Head of caudate nucleus (tissue), 42 donors: ENCODE data around the gene OR5B21.
A peak's percentile ranks its signal among the peaks of the same experiment; 100 is the strongest.

Source experiments
- DNase-seq, 42 donors: peaks; one replicate each; pipeline versions ENCODE4 v3.0.0 to v3.0.0-alpha.2; 2020 to 2021; ENCODE audit warnings: mixed read lengths in 7 of 42
- intact Hi-C: fragments of 100-400 bp; cut with DNase I; formaldehyde crosslinking; loops from one replicate; pipeline ENCODE4 v1.15.0; 2022

OR5B21 gene

GRCh38 chr11:58508005-58508404 is at the start of gene OR5B21:
Gene OR5B21 (minus strand): TSS chr11:58508105. CDS start chr11:58508105, 0 bp downstream.
- DNase-seq = no peak
- intact Hi-C loops = no loop called here

GRCh38 chr11:58549644-58550043 is 41.7 kb upstream of the OR5B21 start:
- intact Hi-C loops = no loop called here
- DNase-seq = no peak

- DNase-seq = no peak
Measured at GRCh38 chr11:58546841-58547240, 38.9 kb upstream of the OR5B21 start.

GRCh38 chr11:58531865-58532341 is 24.0 kb upstream of the OR5B21 start:
- intact Hi-C loops = no loop called here
- no peak for DNase-seq

More at GRCh38 chr11:58546841-58547240, 38.9 kb upstream of the OR5B21 start:
- intact Hi-C loops = no loop called here

GRCh38 chr11:58530236-58530635 is 22.3 kb upstream of the OR5B21 start:
- no peak for DNase-seq
- intact Hi-C loops = no loop called here

GRCh38 chr11:58527429-58527828 is 19.5 kb upstream of the OR5B21 start:
- no peak for DNase-seq

GRCh38 chr11:58526721-58527120 is 18.8 kb upstream of the OR5B21 start:
- no peak for DNase-seq
- intact Hi-C loops = no loop called here

More at GRCh38 chr11:58527429-58527828, 19.5 kb upstream of the OR5B21 start:
- intact Hi-C loops = no loop called here

- peak in 1 of 42 donors; percentile 7 for DNase-seq
- intact Hi-C loops = no loop called here
Measured at GRCh38 chr11:58525037-58525614, 17.2 kb upstream of the OR5B21 start.

GRCh38 chr11:58524232-58525036 is 16.5 kb upstream of the OR5B21 start:
- peak; percentile 13 to 84 (median 65) for DNase-seq

GRCh38 chr11:58513747-58514367 is 6.0 kb upstream of the OR5B21 start:
- intact Hi-C loops = no loop called here
- DNase-seq = peak in 40 of 42 donors; percentile 21 to 79 (median 54)

More at GRCh38 chr11:58524232-58525036, 16.5 kb upstream of the OR5B21 start:
- intact Hi-C loops = no loop called here

GRCh38 chr11:58511636-58512035 is 3.7 kb upstream of the OR5B21 start:
- intact Hi-C loops = no loop called here
- no peak for DNase-seq

GRCh38 chr11:58509748-58510147 is 1.8 kb upstream of the OR5B21 start:
- DNase-seq = no peak
- intact Hi-C loops = no loop called here

GRCh38 chr11:58508814-58509213 is 909 bp upstream of the OR5B21 start:
- intact Hi-C loops = no loop called here
- no peak for DNase-seq

GRCh38 chr11:58507355-58507754 is 550 bp downstream of the OR5B21 start:
- DNase-seq = no peak
- intact Hi-C loops = no loop called here

- intact Hi-C loops = no loop called here
- DNase-seq = no peak
Measured at GRCh38 chr11:58506935-58507334, 970 bp downstream of the OR5B21 start.

GRCh38 chr11:58505849-58506248 is 2.1 kb downstream of the OR5B21 start:
- no peak for DNase-seq
- intact Hi-C loops = no loop called here

GRCh38 chr11:58504232-58504631 is 3.7 kb downstream of the OR5B21 start:
- intact Hi-C loops = no loop called here
- no peak for DNase-seq

GRCh38 chr11:58503361-58503856 is 4.5 kb downstream of the OR5B21 start:
- no peak for DNase-seq
- intact Hi-C loops = no loop called here

GRCh38 chr11:58502004-58502403 is 5.9 kb downstream of the OR5B21 start:
- intact Hi-C loops = no loop called here
- DNase-seq = no peak

- no peak for DNase-seq
- intact Hi-C loops = no loop called here
Measured at GRCh38 chr11:58498464-58498863, 9.4 kb downstream of the OR5B21 start.
